Measurements from ENCODE around the gene SLC16A10. TPM values are rescaled to one million over a fixed set of nuclear protein-coding genes. Genes with fewer than 3 reads are reported as not detected.

Gene SLC16A10
- total and polyA plus RNA-seq, 2 of the 8 experiments (the other 6 are each of a cell fraction or from before 2014, with no cell fraction given) = 18.6 to 23.2 TPM

DNA sequence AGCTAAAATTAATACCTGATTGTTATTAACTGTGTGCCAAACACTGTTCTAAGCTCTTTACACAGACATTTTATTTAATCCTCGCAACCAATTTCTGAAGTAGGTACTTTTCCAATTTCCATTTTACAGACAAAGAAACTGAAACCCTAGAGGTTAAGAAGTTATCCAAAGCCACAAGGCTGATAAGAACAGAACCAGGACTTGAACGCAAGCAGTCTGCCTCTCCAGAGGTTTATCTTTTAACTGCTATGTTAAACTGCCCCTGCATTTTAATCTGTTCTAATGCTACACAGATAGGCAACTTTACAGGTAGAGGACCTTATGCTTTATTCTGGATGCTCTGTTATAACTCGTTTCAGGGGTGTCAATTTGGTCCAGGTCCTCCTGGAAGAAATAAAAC is 118.2 kb downstream of the SLC16A10 start:
- Histone ChIP-seq H3K4ac (replicated peaks; ENCODE audit: insufficient read length, low read depth, low read length) (no peak overlapping the region), H2AFZ (ENCODE audit: low read length) (no peak overlapping the region), H4K20me1 (replicated peaks in 1 of 2; ENCODE audit: control insufficient read depth in 1 of 2, insufficient read depth in 2 of 2, low read length in 2 of 2) (no peaks in the 10 kb centered on the region), H3K27ac (ENCODE audit: low read depth, low read length) (no peak overlapping the region), H3K18ac (ENCODE audit: extremely low read depth, low read length) (no peak overlapping the region), H3K9ac (replicated peaks in 1 of 4; ENCODE audit: extremely low read depth in 1 of 4, low read depth in 3 of 4, low read length in 3 of 4) (no peak overlapping the region), H2AK5ac (ENCODE audit: low read depth, low read length) (no peak overlapping the region), H2BK5ac (ENCODE audit: low read depth, low read length) (no peak overlapping the region), H2BK20ac (ENCODE audit: low read length) (no peak overlapping the region), H2BK15ac (ENCODE audit: low read length) (no peak overlapping the region), H3K79me2 (ENCODE audit: control insufficient read depth in 1 of 2, insufficient read depth in 2 of 2, low read length in 2 of 2) (no peaks in the 10 kb centered on the region), H3K23ac (ENCODE audit: insufficient read length) (no peak overlapping the region), H3K9me3 (ENCODE audit: insufficient read depth in 2 of 2, low read depth in 1 of 2, low read length in 1 of 2) (no peaks in the 10 kb centered on the region), H2BK120ac (replicated peaks; ENCODE audit: low read depth, low read length) (no peak overlapping the region), H3K36me3 (ENCODE audit: control insufficient read depth in 2 of 4, insufficient read depth in 4 of 4, low read length in 3 of 4) (no peaks in the 10 kb centered on the region), H4K91ac (replicated peaks; ENCODE audit: insufficient read length, low read length) (no peak overlapping the region), H3K27me3 (replicated peaks in 1 of 4; ENCODE audit: control insufficient read depth in 3 of 4, extremely low read depth in 1 of 4, insufficient read depth in 3 of 4, low read length in 3 of 4) (no peaks in the 10 kb centered on the region), H3K4me1 (replicated peaks in 1 of 4; ENCODE audit: control insufficient read depth in 3 of 4, insufficient read depth in 4 of 4, low read length in 3 of 4) (peaks cover 0 to 2% (median 0%) of the 10 kb centered on the region in 4 experiments; a peak in 1 of 7 replicates), H3K4me3 (ENCODE audit: extremely low read depth in 1 of 4, insufficient read depth in 2 of 4, low read depth in 3 of 4, low read length in 4 of 4) (no peak overlapping the region), H3K14ac (ENCODE audit: insufficient read length) (no peak overlapping the region), H4K5ac (ENCODE audit: insufficient read length, low read depth, low read length) (no peak overlapping the region), H3K79me1 (ENCODE audit: low read depth, low read length) (no peaks in the 10 kb centered on the region), H4K8ac (ENCODE audit: extremely low read depth, insufficient read depth, low read length) (no peak overlapping the region), H3K56ac (replicated peaks; ENCODE audit: insufficient read length, low read depth, low read length) (no peak overlapping the region), H2BK12ac (ENCODE audit: low read depth, low read length) (no peak overlapping the region), H3K23me2 (ENCODE audit: low read depth, low read length) (no peaks in the 10 kb centered on the region), H3K4me2 (ENCODE audit: insufficient read depth in 1 of 2, low read depth in 2 of 2, low read length in 2 of 2) (no peak overlapping the region)
- FAIRE-seq (no peak), DNase-seq (ENCODE audit: low read depth in 1 of 2, low spot score in 2 of 2) (no peak)
- WGBS, 2 experiments (ENCODE audit: extremely low coverage in 1 of 2, insufficient coverage in 1 of 2, insufficient read length in 1 of 2, insufficient replicate concordance in 2 of 2, low coverage in 1 of 2, low lambda C conversion rate in 2 of 2, missing lambda C conversion rate in 1 of 2) = 96% methylated on average over 3 of the region's 3 CpGs; no CpG with 5 or more reads in 1 of the 2 experiments
- POLR2A ChIA-PET (ENCODE audit: partially characterized antibody) = no interaction called here
- CTCF ChIA-PET (ENCODE audit: partially characterized antibody) = interaction anchor here (0.7 to 1.3 kb wide), 3 partner anchors 53 to 850 kb away, joined by 3 to 4 read pairs (median 4); no protein-coding TSS in a partner anchor
- no peak for TF ChIP-seq CBX8 (IDR thresholded peaks at IDR 0.05; ENCODE audit: borderline replicate concordance, low read depth, low read length)
- TF ChIP-seq YY1 (IDR thresholded peaks at IDR 0.05; ENCODE audit: low read depth, low read length) = no peak
- TF ChIP-seq USF2 (IDR thresholded peaks at IDR 0.05; ENCODE audit: low read length) = no peak
